Astrocyte of the cerebellum (primary cell): ENCODE measurements around the gene GNG12.

Source experiments
- DNase-seq: peaks from one replicate; pipeline ENCODE4 v3.0.0-alpha.2; 2011; ENCODE audit warnings: low read depth
- H3K4me3 ChIP-seq: 2 replicates; pipeline ENCODE4 v1.5.1; 2011; ENCODE audit warnings: mild to moderate bottlenecking, low read depth, low read length, moderate library complexity
- in situ Hi-C: cut with HindIII; loops from 2 replicates; pipeline ENCODE4 v1.10.0; 2017; ENCODE audit warnings: low sequenced_read_pairs
- TF ChIP-seq, protein P1 (sequence below): IDR thresholded peaks from 2 replicates; pipeline ENCODE4 v1.5.1; 2012; ENCODE audit warnings: low read length, low read depth, moderate library complexity, mild to moderate bottlenecking; ENCODE audit errors: missing control alignments

GNG12 gene

DNA sequence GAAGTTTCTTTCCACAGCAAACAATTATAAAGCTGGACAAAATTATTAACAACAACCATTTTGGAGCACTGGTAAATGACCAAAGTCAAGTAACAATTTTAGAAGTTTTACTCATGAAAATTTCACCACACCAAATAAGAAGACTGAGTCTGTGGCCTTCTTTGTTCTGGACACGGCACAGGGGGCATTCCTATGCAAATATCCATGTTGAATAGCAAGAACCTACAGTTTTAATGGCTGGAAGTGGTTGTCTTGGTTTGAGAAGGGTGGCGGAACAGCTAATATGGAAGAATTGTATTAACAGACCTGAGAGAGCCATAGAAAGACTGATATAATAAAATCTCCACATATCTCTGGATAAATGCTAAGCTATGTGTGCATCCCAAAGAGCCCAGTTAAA, 177.7 kb downstream of the GNG12 start:
- no peak overlapping the region for H3K4me3 ChIP-seq
- in situ Hi-C loops = no loop called here
- no peak for DNase-seq
- TF ChIP-seq, protein P1, sequence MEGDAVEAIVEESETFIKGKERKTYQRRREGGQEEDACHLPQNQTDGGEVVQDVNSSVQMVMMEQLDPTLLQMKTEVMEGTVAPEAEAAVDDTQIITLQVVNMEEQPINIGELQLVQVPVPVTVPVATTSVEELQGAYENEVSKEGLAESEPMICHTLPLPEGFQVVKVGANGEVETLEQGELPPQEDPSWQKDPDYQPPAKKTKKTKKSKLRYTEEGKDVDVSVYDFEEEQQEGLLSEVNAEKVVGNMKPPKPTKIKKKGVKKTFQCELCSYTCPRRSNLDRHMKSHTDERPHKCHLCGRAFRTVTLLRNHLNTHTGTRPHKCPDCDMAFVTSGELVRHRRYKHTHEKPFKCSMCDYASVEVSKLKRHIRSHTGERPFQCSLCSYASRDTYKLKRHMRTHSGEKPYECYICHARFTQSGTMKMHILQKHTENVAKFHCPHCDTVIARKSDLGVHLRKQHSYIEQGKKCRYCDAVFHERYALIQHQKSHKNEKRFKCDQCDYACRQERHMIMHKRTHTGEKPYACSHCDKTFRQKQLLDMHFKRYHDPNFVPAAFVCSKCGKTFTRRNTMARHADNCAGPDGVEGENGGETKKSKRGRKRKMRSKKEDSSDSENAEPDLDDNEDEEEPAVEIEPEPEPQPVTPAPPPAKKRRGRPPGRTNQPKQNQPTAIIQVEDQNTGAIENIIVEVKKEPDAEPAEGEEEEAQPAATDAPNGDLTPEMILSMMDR = no peak

DNA sequence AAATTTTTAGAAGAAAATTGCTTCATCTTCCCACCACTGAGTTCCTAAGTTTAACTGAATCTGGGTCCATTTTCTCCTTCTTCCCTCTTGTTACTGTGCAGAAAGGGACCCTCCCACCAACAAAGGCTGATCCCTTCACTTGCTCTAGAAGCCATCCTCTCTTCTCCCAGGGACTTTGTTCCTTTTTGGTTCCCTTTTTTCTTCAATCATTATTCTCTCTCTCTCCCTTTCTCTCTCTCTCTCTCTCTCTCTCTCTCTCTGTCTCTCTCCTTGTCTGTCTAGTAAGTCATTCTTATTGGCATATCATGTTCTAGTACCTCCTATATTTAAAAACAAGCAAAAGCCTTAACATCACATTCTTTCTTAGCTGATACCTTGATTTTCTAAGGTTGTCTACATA, 180.0 kb downstream of the GNG12 start:
- no peak for DNase-seq
- no peak overlapping the region for H3K4me3 ChIP-seq
- in situ Hi-C loops = no loop called here
- TF ChIP-seq, protein P1 = no peak

DNA sequence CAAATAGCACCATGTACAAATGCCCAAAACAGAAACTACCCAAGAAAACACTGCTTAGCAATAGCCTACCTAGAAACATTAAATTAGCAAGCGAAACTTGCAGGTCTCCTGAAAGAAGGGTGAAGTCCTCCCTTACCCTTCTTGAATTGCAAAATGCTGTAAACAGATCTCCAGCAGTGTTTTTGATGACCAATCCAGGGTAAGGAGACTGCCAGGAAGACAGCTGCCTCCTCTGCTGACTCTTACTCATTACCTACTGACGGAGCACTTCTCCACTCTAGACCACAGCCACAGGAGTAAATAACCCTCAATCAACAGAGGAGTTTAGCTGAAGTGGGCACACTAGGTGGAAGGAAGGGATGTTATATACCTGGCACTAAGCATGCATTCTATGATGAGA, 180.5 kb downstream of the GNG12 start:
- in situ Hi-C loops = no loop called here
- H3K4me3 ChIP-seq = no peak overlapping the region
- no peak for DNase-seq
- TF ChIP-seq, protein P1 = no peak
